Endodermal cell (in vitro differentiated cells): ENCODE measurements around the gene HES4. TPM values are rescaled to one million over a fixed set of nuclear protein-coding genes. Genes with fewer than 3 reads are reported as not detected.

ENCODE experiments used
- DNase-seq: peaks from one replicate; pipeline ENCODE4 v3.0.0-alpha.2; 2017
- H3K27ac ChIP-seq: 2 replicates; pipeline ENCODE4 v1.5.1; 2013; ENCODE audit warnings: mild to moderate bottlenecking, low read depth, low read length, moderate library complexity
- H3K27me3 ChIP-seq: 2 replicates; pipeline ENCODE4 v1.6.1; 2013; ENCODE audit warnings: mild to moderate bottlenecking, low read length, moderate library complexity; ENCODE audit not compliant: insufficient read depth, control insufficient read depth, poor library complexity, severe bottlenecking
- H3K36me3 ChIP-seq: 2 replicates; pipeline ENCODE4 v1.7.0; 2013; ENCODE audit warnings: mild to moderate bottlenecking, low read length, moderate library complexity; ENCODE audit not compliant: control insufficient read depth, insufficient read depth
- H3K4me1 ChIP-seq: one replicate; pipeline ENCODE4 v1.7.0; 2013; ENCODE audit warnings: low read length; ENCODE audit not compliant: control insufficient read depth, insufficient read depth
- H3K4me3 ChIP-seq: 2 replicates; pipeline ENCODE4 v1.5.1; 2013; ENCODE audit warnings: mild to moderate bottlenecking, low read length, moderate library complexity
- H3K9ac ChIP-seq: 2 replicates; pipeline ENCODE4 v1.6.1; 2013; ENCODE audit warnings: mild to moderate bottlenecking, low read length, moderate library complexity; ENCODE audit not compliant: poor library complexity, severe bottlenecking; ENCODE audit errors: extremely low read depth
- H3K9me3 ChIP-seq: 2 replicates; pipeline ENCODE4 v1.6.1; 2013; ENCODE audit warnings: mild to moderate bottlenecking, low read length, moderate library complexity; ENCODE audit not compliant: control insufficient read depth
- H3K27ac Mint-ChIP-seq: 2 replicates; pipeline ENCODE4 v1.8.0; 2020; ENCODE audit warnings: mixed read lengths
- H3K27me3 Mint-ChIP-seq: 2 replicates; pipeline ENCODE4 v1.8.0; 2021; ENCODE audit warnings: mild to moderate bottlenecking, mixed read lengths; ENCODE audit not compliant: insufficient read depth
- H3K36me3 Mint-ChIP-seq: 2 replicates; pipeline ENCODE4 v1.8.0; 2020; ENCODE audit warnings: low read depth, mixed read lengths
- H3K4me1 Mint-ChIP-seq: 2 replicates; pipeline ENCODE4 v1.8.0; 2020; ENCODE audit warnings: mixed read lengths
- H3K4me3 Mint-ChIP-seq: 2 replicates; pipeline ENCODE4 v1.8.0; 2020; ENCODE audit warnings: mild to moderate bottlenecking, moderate library complexity, mixed read lengths
- H3K9me3 Mint-ChIP-seq: 2 replicates; pipeline ENCODE4 v1.8.0; 2020; ENCODE audit warnings: mild to moderate bottlenecking, mixed read lengths
- WGBS, 2 experiments: methylation state at CpG; one replicate each; pipeline versions ENCODE4 v1.1.5 to v1.1.7; 2013; ENCODE audit warnings: missing lambda C conversion rate in 2 of 2, mixed read lengths in 1 of 2; ENCODE audit not compliant: insufficient coverage in 1 of 2, insufficient read length in 1 of 2; 5-methylcytosine and 5-hydroxymethylcytosine counted together
- total RNA-seq, 2 donors: library from RNA; stranded (reverse); fragmentation: NEBNext Ultra II Directional in 1 of 2; extraction: Animal tissue kit (Norgen Biotek cat#: 25700) in 1 of 2; gene quantifications; 2 replicates in 1 of 2; 3 replicates in 1 of 2; pipeline ENCODE4 v1.2.1, GENCODE V29; 2021
- TF ChIP-seq, protein P1 (sequence below): fragments of 200-600 bp; sonication (generic); conservative IDR thresholded peaks from 2 replicates; pipeline ENCODE4 v1.5.0; 2021; ENCODE audit warnings: antibody characterized with exemption, mild to moderate bottlenecking

The HES4 gene
- total RNA-seq, 2 donors from 2014 or later = 16.1 to 19.7 TPM

DNA sequence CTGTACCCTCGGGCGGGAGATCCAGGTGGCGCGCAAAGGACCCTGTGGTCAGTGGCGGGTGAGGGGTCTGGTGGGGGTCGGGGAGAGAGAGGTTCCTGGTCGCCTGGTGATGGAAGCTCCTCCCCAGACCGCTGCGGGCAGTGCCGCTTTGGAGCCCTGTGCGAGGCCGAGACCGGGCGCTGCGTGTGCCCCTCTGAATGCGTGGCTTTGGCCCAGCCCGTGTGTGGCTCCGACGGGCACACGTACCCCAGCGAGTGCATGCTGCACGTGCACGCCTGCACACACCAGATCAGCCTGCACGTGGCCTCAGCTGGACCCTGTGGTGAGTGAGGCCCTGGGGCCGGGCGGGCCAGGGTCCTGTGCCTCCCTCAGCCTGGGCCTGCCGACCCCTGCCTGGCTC, 43.5 kb upstream of the HES4 start:
- H3K9me3 ChIP-seq = no peaks in the 10 kb centered on the region
- Mint-ChIP-seq H3K4me3 (no peak overlapping the region), H3K27me3 (peaks cover 24% of the 10 kb centered on the region), H3K27ac (no peak overlapping the region), H3K4me1 (peaks cover 6% of the 10 kb centered on the region), H3K9me3 (no peaks in the 10 kb centered on the region), H3K36me3 (peaks cover 39% of the 10 kb centered on the region)
- H3K4me1 ChIP-seq = no peaks in the 10 kb centered on the region
- H3K4me3 ChIP-seq = no peak overlapping the region
- H3K36me3 ChIP-seq = peaks cover 29% of the 10 kb centered on the region
- H3K27me3 ChIP-seq = peaks cover 18% of the 10 kb centered on the region
- no peak overlapping the region for H3K9ac ChIP-seq
- 96 to 99% methylated on average over 20 to 27 of the region's 27 CpGs for WGBS, 2 experiments
- no peak for DNase-seq
- no peak overlapping the region for H3K27ac ChIP-seq
- TF ChIP-seq, protein P1, sequence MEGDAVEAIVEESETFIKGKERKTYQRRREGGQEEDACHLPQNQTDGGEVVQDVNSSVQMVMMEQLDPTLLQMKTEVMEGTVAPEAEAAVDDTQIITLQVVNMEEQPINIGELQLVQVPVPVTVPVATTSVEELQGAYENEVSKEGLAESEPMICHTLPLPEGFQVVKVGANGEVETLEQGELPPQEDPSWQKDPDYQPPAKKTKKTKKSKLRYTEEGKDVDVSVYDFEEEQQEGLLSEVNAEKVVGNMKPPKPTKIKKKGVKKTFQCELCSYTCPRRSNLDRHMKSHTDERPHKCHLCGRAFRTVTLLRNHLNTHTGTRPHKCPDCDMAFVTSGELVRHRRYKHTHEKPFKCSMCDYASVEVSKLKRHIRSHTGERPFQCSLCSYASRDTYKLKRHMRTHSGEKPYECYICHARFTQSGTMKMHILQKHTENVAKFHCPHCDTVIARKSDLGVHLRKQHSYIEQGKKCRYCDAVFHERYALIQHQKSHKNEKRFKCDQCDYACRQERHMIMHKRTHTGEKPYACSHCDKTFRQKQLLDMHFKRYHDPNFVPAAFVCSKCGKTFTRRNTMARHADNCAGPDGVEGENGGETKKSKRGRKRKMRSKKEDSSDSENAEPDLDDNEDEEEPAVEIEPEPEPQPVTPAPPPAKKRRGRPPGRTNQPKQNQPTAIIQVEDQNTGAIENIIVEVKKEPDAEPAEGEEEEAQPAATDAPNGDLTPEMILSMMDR = no peak

DNA sequence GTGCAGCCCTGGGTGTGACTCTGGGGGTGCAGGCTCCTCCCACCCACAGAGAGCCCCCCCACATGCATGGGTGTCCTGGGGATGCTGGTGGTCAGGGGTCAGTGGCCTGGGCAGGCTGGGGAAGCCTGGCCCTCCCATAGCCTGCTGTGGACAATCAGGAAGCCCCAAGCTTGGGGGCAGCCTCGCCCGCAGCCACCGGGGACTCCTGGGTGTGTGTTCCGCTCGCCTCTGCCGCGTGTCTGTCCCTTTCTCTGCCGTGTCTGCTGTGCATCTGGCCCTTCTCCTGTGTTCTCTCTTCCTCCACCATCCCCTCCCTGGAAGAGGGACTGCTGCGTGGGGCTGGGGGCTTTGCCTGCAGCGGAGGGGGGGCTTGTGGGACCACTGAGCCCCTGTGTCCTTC, 42.9 kb upstream of the HES4 start:
- TF ChIP-seq, protein P1 = no peak
- Histone ChIP-seq H3K4me1 (no peaks in the 10 kb centered on the region), H3K27ac (no peak overlapping the region), H3K9ac (no peak overlapping the region), H3K36me3 (peaks cover 29% of the 10 kb centered on the region), H3K9me3 (no peaks in the 10 kb centered on the region), H3K27me3 (peaks cover 23% of the 10 kb centered on the region), H3K4me3 (no peak overlapping the region)
- 87 to 96% methylated on average over 5 to 10 of the region's 10 CpGs for WGBS, 2 experiments
- no peak for DNase-seq
- peaks cover 43% of the 10 kb centered on the region for H3K36me3 Mint-ChIP-seq
- H3K27me3 Mint-ChIP-seq = peaks cover 29% of the 10 kb centered on the region
- H3K4me1 Mint-ChIP-seq = peaks cover 6% of the 10 kb centered on the region
- no peaks in the 10 kb centered on the region for H3K9me3 Mint-ChIP-seq
- H3K4me3 Mint-ChIP-seq = no peak overlapping the region
- no peak overlapping the region for H3K27ac Mint-ChIP-seq

DNA sequence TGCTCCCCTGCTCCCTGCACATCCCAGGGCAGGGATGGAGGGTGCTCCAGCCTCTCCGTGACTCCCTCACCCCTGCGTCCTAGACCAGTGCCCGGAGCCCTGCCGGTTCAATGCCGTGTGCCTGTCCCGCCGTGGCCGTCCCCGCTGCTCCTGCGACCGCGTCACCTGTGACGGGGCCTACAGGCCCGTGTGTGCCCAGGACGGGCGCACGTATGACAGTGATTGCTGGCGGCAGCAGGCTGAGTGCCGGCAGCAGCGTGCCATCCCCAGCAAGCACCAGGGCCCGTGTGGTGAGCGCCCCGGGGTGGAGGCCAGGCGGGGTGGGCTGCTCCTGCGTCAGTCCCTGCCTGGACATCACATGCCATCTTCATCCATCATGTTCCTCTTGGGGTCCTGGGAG, 42.0 kb upstream of the HES4 start:
- H3K9me3 Mint-ChIP-seq = no peaks in the 10 kb centered on the region
- H3K36me3 ChIP-seq = peaks cover 24% of the 10 kb centered on the region
- H3K4me3 ChIP-seq = no peak overlapping the region
- no peak overlapping the region for H3K4me3 Mint-ChIP-seq
- no peak overlapping the region for H3K27ac ChIP-seq
- H3K27me3 Mint-ChIP-seq = peaks cover 39% of the 10 kb centered on the region
- no peak overlapping the region for H3K27ac Mint-ChIP-seq
- H3K4me1 Mint-ChIP-seq = peaks cover 6% of the 10 kb centered on the region
- no peaks in the 10 kb centered on the region for H3K4me1 ChIP-seq
- 95 to 98% methylated on average over 14 to 25 of the region's 25 CpGs for WGBS, 2 experiments
- TF ChIP-seq, protein P1 = no peak
- H3K9me3 ChIP-seq = no peaks in the 10 kb centered on the region
- peaks cover 43% of the 10 kb centered on the region for H3K36me3 Mint-ChIP-seq
- no peak overlapping the region for H3K9ac ChIP-seq
- DNase-seq = no peak
- H3K27me3 ChIP-seq = peaks cover 32% of the 10 kb centered on the region
